ENCODE results near the gene STKLD1. TPM values are rescaled to one million over a fixed set of nuclear protein-coding genes. Genes with fewer than 3 reads are reported as not detected.

The STKLD1 gene
- total and polyA plus RNA-seq, 4 donors, result 1.4 to 3.5 TPM; not detected in 2

DNA sequence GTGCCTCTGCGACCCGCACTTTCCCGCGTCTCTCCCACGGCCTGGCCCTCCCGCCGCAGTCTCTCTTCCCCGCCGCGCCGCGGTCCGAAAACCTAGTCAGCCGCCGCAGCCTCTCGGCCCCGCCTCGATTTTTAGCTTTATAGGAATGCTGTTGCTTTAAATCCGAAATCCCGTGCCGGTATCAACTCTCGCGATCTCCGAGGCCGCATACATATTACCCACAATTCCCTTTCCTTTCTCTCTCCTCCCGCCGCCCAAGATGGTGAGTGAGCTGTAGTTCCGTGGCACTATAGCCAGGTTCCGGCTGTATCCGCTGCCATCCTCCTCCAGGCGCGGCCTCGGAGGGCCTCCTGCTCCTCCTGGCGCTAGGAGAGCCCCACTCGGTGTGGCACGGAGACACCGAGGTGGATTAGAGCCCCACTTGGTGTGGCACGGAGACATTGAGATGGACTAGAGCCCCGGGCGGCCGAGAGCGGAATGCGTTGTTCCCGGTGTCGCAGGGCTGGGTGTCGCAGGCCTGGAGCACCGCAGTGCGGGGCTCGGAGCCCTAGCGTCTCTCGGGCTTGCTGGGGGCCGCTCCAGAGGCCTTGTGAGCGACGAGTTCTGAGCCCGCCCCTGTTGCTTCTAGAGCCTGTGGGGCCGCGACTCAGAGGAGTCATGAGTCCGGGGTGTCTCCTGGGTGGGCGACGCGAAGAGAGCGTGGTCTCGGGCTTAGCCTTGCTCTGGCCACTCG, 28.0 kb upstream of the STKLD1 start, which contains the start of the genes MED22 and RPL7A:
TSS of gene MED22 (minus strand) at position 147 of the 733 bp plus-strand sequence. CDS start 1,469 bp downstream, outside the sequence.
TSS of gene RPL7A (plus strand) at position 234 of the 733 bp plus-strand sequence. CDS start at position 260, 26 bp downstream.
- intact Hi-C loops (cut with DNase I), result loop anchor here in 1 of 2 donors (10.0 kb wide), 1 partner anchor 667 kb away; no protein-coding TSS in a partner anchor

DNA sequence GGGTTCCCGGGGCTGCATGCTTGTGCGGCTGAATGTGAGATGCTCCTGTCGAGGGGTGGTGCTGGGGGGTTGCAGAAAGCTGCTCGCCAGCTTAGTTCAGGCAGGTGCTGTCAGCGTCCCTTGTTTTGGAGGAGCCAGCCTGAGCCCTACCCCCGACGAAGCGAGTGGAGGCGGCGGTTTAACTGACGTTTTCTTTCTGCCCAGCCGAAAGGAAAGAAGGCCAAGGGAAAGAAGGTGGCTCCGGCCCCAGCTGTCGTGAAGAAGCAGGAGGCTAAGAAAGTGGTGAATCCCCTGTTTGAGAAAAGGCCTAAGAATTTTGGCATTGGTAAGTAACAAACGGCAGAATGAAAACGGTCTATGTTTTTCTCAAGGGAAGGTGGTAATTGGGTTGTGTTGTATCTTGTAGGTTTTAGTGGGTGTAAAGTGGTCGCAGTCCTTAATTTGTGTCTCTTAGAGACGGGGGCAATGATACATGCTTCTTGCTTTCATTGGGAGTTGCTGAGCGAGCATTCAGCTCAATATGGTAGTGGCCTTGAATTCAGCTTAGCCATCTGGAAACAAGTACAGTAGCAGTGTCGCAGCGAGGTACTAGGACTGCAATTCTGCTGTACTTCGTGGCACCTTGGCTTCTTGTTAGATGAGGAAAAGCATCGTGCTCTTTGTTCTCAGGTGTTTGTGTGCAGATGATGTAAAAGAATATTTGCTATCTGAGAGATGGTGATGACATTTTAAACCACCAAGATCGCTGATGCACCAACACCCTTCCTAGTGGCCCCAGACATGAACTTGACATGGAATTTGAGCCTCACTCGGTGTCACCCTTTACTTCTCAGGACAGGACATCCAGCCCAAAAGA, 27.2 kb upstream of the STKLD1 start:
- no peaks in the 10 kb centered on the region for H3K9me3 ChIP-seq (ENCODE audit: control insufficient read depth, low read length)
- ATAC-seq (ENCODE audit: low FRiP score) (no peak), DNase-seq (no peak)
- no peaks in the 10 kb centered on the region for H3K27me3 ChIP-seq (ENCODE audit: control insufficient read depth in 1 of 2, insufficient read depth in 2 of 2, low read length in 1 of 2)
- intact Hi-C loops (cut with DNase I), result loop anchor here in 1 of 2 donors (10.0 kb wide), 1 partner anchor 666 kb away; no protein-coding TSS in a partner anchor
- 19 to 20% methylated on average over 25 of the region's 25 CpGs for WGBS, 2 donors
- H3K36me3 ChIP-seq (ENCODE audit: control insufficient read depth in 1 of 2, insufficient read depth in 2 of 2, low read length in 1 of 2), result peaks cover 0 to 7% of the 10 kb centered on the region in 2 donors
- H3K4me3 ChIP-seq (ENCODE audit: low read length in 2 of 2), result peak overlapping the region; percentile 10 to 93
- H3K27ac ChIP-seq (ENCODE audit: low read depth in 1 of 2, low read length in 2 of 2), result peak overlapping the region; percentile 25 to 79
- peaks cover 0 to 3% of the 10 kb centered on the region in 2 donors for H3K4me1 ChIP-seq (ENCODE audit: control insufficient read depth in 1 of 2, insufficient read depth in 2 of 2, low read length in 2 of 2)

More for the DNA sequence above, 28.0 kb upstream of the STKLD1 start, which contains the start of the genes MED22 and RPL7A:
- H3K9me3 ChIP-seq (ENCODE audit: control insufficient read depth, low read length), result no peaks in the 10 kb centered on the region
- DNase-seq (peak; percentile 96 to 97), ATAC-seq (ENCODE audit: low FRiP score) (peak; percentile 94)
- peaks cover 0 to 7% of the 10 kb centered on the region in 2 donors for H3K36me3 ChIP-seq (ENCODE audit: control insufficient read depth in 1 of 2, insufficient read depth in 2 of 2, low read length in 1 of 2)
- H3K4me3 ChIP-seq (ENCODE audit: low read length in 2 of 2), result peak within 1 kb of the TSS; percentile 85 to 93
- peak within 1 kb of the TSS; percentile 25 to 79 for H3K27ac ChIP-seq (ENCODE audit: low read depth in 1 of 2, low read length in 2 of 2)
- peaks cover 0 to 3% of the 10 kb centered on the region in 2 donors for H3K4me1 ChIP-seq (ENCODE audit: control insufficient read depth in 1 of 2, insufficient read depth in 2 of 2, low read length in 2 of 2)
- 0 to 1% methylated on average over 64 of the region's 64 CpGs for WGBS, 2 donors
- H3K27me3 ChIP-seq (ENCODE audit: control insufficient read depth in 1 of 2, insufficient read depth in 2 of 2, low read length in 1 of 2), result no peaks in the 10 kb centered on the region

DNA sequence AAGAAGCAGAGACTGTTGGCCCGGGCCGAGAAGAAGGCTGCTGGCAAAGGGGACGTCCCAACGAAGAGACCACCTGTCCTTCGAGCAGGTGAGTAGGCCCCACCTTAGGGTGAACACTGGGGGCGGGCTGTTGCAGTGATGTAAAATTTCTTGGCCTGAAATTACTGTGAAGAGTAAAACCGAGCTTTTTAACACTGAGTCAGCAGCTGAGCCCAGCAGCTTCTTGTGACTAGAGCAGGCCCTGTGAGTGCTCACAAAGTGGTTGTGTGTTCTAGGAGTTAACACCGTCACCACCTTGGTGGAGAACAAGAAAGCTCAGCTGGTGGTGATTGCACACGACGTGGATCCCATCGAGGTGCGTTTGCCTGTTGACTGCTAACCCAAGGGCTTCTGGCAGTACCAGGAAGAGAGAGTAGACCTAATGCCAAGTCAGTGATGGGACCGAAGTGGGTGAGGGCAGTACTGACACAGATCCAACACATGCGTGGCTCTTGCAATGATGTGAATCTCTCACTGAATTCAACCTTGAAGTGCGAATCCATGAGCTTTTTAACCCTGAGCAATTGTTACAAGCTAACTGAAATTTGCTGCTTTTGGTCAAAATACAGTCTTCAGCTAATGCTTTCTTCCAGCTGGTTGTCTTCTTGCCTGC, 26.1 kb upstream of the STKLD1 start:
- peaks cover 0 to 7% of the 10 kb centered on the region in 2 donors for H3K36me3 ChIP-seq (ENCODE audit: control insufficient read depth in 1 of 2, insufficient read depth in 2 of 2, low read length in 1 of 2)
- H3K27ac ChIP-seq (ENCODE audit: low read depth in 1 of 2, low read length in 2 of 2), result no peak overlapping the region
- peaks cover 0 to 3% of the 10 kb centered on the region in 2 donors for H3K4me1 ChIP-seq (ENCODE audit: control insufficient read depth in 1 of 2, insufficient read depth in 2 of 2, low read length in 2 of 2)
- H3K27me3 ChIP-seq (ENCODE audit: control insufficient read depth in 1 of 2, insufficient read depth in 2 of 2, low read length in 1 of 2), result no peaks in the 10 kb centered on the region
- H3K9me3 ChIP-seq (ENCODE audit: control insufficient read depth, low read length), result no peaks in the 10 kb centered on the region
- intact Hi-C loops (cut with DNase I), result loop anchor here (10.0 kb wide), 2 partner anchors 65 to 665 kb away; partner anchors contain the start of gene REXO4 (in 1 of the 2)
- WGBS, 2 donors, result 79 to 81% methylated on average over 15 of the region's 15 CpGs
- no peak overlapping the region for H3K4me3 ChIP-seq (ENCODE audit: low read length in 2 of 2)
- no peak for ATAC-seq (ENCODE audit: low FRiP score)
- peak in 1 of 2 donors; percentile 39 for DNase-seq

DNA sequence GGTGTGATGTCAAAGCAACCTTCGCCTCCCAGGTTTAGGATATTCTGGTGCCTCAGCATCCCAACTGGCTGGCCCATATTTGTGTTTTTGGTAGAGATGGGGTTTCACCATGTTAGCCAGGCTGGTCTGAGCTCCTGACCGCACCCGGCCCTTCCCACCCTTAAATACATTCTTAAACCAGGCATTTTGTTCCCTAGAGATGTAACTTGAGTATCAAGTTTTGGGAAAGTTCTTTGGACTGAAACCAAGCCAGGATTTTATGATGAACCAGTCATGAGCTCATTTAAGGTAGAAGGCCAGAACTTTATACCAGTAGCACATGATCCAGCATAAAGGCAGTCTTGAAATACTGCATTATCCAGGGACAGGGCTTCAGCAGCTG, 24.6 kb upstream of the STKLD1 start:
- H3K4me1 ChIP-seq (ENCODE audit: control insufficient read depth in 1 of 2, insufficient read depth in 2 of 2, low read length in 2 of 2), result peaks cover 0 to 1% of the 10 kb centered on the region in 2 donors
- ATAC-seq (ENCODE audit: low FRiP score) (no peak), DNase-seq (no peak)
- H3K9me3 ChIP-seq (ENCODE audit: control insufficient read depth, low read length), result no peaks in the 10 kb centered on the region
- H3K27ac ChIP-seq (ENCODE audit: low read depth in 1 of 2, low read length in 2 of 2), result no peak overlapping the region
- no peaks in the 10 kb centered on the region for H3K27me3 ChIP-seq (ENCODE audit: control insufficient read depth in 1 of 2, insufficient read depth in 2 of 2, low read length in 1 of 2)
- intact Hi-C loops (cut with DNase I), result loop anchor here in 1 of 2 donors (10.0 kb wide), 1 partner anchor 63 kb away; the partner anchor contains the start of gene REXO4
- peaks cover 0 to 7% of the 10 kb centered on the region in 2 donors for H3K36me3 ChIP-seq (ENCODE audit: control insufficient read depth in 1 of 2, insufficient read depth in 2 of 2, low read length in 1 of 2)
- H3K4me3 ChIP-seq (ENCODE audit: low read length in 2 of 2), result no peak overlapping the region
- WGBS, 2 donors, result 77 to 87% methylated on average over 3 of the region's 3 CpGs

DNA sequence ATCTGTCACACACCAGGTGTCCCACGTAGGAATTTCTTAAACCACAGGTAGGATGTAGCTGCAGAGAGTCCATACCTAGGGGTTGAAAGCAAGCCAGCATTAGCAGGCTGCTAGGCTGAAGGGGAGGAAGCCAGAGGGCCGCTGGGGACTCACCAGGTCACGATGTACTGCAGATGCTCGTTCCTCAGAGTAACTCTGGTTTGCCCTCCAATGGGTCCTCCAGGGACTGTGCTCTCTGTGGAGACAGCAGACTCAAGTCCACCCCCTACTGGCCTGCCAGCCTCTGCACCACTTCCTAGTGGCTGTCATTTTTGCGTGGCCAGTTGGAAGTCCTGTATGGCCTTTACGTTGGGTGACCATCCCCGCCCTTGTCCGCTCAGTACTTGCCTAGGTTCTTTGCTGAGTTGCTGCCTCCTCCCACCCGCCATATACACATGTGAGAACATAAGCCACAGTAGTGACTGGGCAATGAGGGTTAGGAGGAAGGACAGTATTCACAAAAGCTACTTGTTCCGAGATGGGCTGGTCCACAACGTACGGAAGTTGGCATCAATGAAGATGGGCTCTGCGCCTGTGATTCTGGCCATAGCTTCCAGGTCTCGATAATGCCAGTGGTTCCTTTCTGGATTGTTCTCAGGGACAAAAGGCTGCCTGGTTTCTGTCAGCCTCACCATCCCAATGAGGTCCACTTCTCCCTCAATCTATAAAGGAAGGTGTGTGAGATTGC, 24.1 kb upstream of the STKLD1 start:
- H3K27ac ChIP-seq (ENCODE audit: low read depth in 1 of 2, low read length in 2 of 2), result no peak overlapping the region
- peak in 1 of 2 donors; percentile 61 for DNase-seq
- no peaks in the 10 kb centered on the region for H3K4me1 ChIP-seq (ENCODE audit: control insufficient read depth in 1 of 2, insufficient read depth in 2 of 2, low read length in 2 of 2)
- H3K27me3 ChIP-seq (ENCODE audit: control insufficient read depth in 1 of 2, insufficient read depth in 2 of 2, low read length in 1 of 2), result no peaks in the 10 kb centered on the region
- 67 to 72% methylated on average over 14 of the region's 14 CpGs for WGBS, 2 donors
- H3K9me3 ChIP-seq (ENCODE audit: control insufficient read depth, low read length), result no peaks in the 10 kb centered on the region
- ATAC-seq (ENCODE audit: low FRiP score), result no peak
- intact Hi-C loops (cut with DNase I), result loop anchor here in 1 of 2 donors (10.0 kb wide), 1 partner anchor 63 kb away; the partner anchor contains the start of gene REXO4
- H3K4me3 ChIP-seq (ENCODE audit: low read length in 2 of 2), result no peak overlapping the region
- H3K36me3 ChIP-seq (ENCODE audit: control insufficient read depth in 1 of 2, insufficient read depth in 2 of 2, low read length in 1 of 2), result peaks cover 0 to 7% of the 10 kb centered on the region in 2 donors

DNA sequence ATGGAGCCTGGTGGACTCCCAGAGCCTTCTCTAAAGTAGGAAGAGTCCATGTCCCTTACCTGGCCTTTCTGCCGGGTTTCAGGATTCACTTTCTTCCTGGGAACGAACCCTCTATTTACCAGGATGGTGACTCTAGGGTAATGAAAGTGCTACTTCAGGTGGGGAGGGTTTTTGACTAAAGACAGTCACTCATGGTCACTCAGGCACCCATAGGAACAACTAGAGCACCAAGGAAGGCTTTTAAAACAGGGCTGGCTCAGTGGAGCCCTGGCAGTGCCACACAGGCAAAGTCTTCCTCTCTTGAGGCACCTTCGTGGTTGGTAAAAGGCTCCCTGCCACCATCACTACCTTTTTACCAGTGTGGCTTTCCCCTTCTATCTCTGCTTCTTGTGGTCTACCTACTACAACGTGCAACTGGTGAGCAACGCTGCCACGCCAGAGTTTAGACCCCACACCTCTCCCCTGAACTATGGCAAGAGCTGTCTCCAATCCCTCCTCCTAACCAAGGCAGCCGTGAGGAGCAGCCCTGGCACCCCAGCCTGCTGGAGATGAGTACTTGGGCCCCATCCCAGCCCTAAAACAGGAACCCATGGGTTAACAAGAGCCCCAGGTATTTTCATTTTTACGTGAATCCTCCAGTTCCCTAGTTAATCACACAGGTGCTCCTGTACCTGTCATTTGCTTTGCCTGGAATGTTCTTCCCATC, 23.4 kb upstream of the STKLD1 start:
- intact Hi-C loops (cut with DNase I), result loop anchor here in 1 of 2 donors (10.0 kb wide), 1 partner anchor 62 kb away; the partner anchor contains the start of gene REXO4
- 65 to 67% methylated on average over 8 of the region's 8 CpGs for WGBS, 2 donors
- H3K27me3 ChIP-seq (ENCODE audit: control insufficient read depth in 1 of 2, insufficient read depth in 2 of 2, low read length in 1 of 2), result no peaks in the 10 kb centered on the region
- no peak for DNase-seq
- no peak for ATAC-seq (ENCODE audit: low FRiP score)
- H3K4me3 ChIP-seq (ENCODE audit: low read length in 2 of 2), result no peak overlapping the region
- H3K36me3 ChIP-seq (ENCODE audit: control insufficient read depth in 1 of 2, insufficient read depth in 2 of 2, low read length in 1 of 2), result peaks cover 0 to 7% of the 10 kb centered on the region in 2 donors
- no peaks in the 10 kb centered on the region for H3K4me1 ChIP-seq (ENCODE audit: control insufficient read depth in 1 of 2, insufficient read depth in 2 of 2, low read length in 2 of 2)
- no peak overlapping the region for H3K27ac ChIP-seq (ENCODE audit: low read depth in 1 of 2, low read length in 2 of 2)
- H3K9me3 ChIP-seq (ENCODE audit: control insufficient read depth, low read length), result no peaks in the 10 kb centered on the region

DNA sequence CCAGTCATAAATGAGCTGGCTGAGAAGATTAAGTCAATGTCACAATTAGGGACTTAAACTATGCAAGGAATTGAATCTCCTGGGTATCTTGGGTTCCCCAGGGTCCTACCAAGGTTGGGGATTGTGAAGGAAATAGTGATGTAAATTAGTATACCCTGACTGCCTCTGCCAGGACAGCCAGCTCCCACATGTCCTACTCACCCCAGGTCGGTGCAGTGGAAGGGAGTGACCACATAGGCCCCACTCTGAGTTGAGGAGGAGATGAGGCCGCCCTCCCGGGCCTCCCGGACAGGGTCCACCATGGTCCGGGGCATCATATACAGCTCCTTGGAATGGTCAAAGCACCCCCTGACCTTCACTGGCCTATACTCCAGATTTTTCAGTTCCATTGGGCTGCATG, 22.6 kb upstream of the STKLD1 start:
- no peaks in the 10 kb centered on the region for H3K9me3 ChIP-seq (ENCODE audit: control insufficient read depth, low read length)
- WGBS, 2 donors, result 81 to 89% methylated on average over 5 of the region's 5 CpGs
- peaks cover 0 to 7% of the 10 kb centered on the region in 2 donors for H3K36me3 ChIP-seq (ENCODE audit: control insufficient read depth in 1 of 2, insufficient read depth in 2 of 2, low read length in 1 of 2)
- no peak for DNase-seq
- H3K27me3 ChIP-seq (ENCODE audit: control insufficient read depth in 1 of 2, insufficient read depth in 2 of 2, low read length in 1 of 2), result no peaks in the 10 kb centered on the region
- H3K4me3 ChIP-seq (ENCODE audit: low read length in 2 of 2), result no peak overlapping the region
- intact Hi-C loops (cut with DNase I), result loop anchor here in 1 of 2 donors (10.0 kb wide), 1 partner anchor 61 kb away; the partner anchor contains the start of gene REXO4
- no peaks in the 10 kb centered on the region for H3K4me1 ChIP-seq (ENCODE audit: control insufficient read depth in 1 of 2, insufficient read depth in 2 of 2, low read length in 2 of 2)
- ATAC-seq (ENCODE audit: low FRiP score), result no peak
- no peak overlapping the region for H3K27ac ChIP-seq (ENCODE audit: low read depth in 1 of 2, low read length in 2 of 2)

Data from aorta (tissue), 5 donors.